Esophagus muscularis mucosa (tissue), 4 donors: Measurements from ENCODE around the gene PYDC1. TPM values are rescaled to one million over a fixed set of nuclear protein-coding genes. Genes with fewer than 3 reads are reported as not detected.
A peak's percentile ranks its signal among the peaks of the same experiment; 100 is the strongest.

Experiments used
- DNase-seq: peaks from one replicate; pipeline ENCODE4 v3.0.0-alpha.2; 2017; ENCODE audit errors: extremely low spot score
- H3K27ac ChIP-seq, 4 donors: fragments of 200-600 bp; sonication (generic); replicated peaks in 1 of 4; 1 replicate in 3 of 4; 2 replicates in 1 of 4; pipeline ENCODE4 v1.5.1; 2016 to 2019; ENCODE audit warnings: mild to moderate bottlenecking in 1 of 4
- H3K27me3 ChIP-seq, 4 donors: fragments of 200-600 bp; sonication (generic); one replicate each; pipeline versions ENCODE4 v1.5.1 to v1.6.0; 2016 to 2019
- H3K36me3 ChIP-seq, 4 donors: fragments of 200-600 bp; sonication (generic); one replicate each; pipeline ENCODE4 v1.5.1; 2016 to 2019
- H3K4me1 ChIP-seq, 4 donors: fragments of 200-600 bp; sonication (generic); one replicate each; pipeline ENCODE4 v1.5.1; 2016 to 2019
- H3K4me3 ChIP-seq, 4 donors: fragments of 200-600 bp; sonication (generic); 1 replicate in 2 of 4; 2 replicates in 2 of 4; pipeline ENCODE4 v1.5.1; 2016 to 2019; ENCODE audit warnings: mild to moderate bottlenecking in 4 of 4, moderate library complexity in 1 of 4
- H3K9me3 ChIP-seq, 4 donors: fragments of 200-600 bp; sonication (generic); 1 replicate in 3 of 4; 2 replicates in 1 of 4; pipeline ENCODE4 v1.5.1; 2016 to 2019
- EP300 ChIP-seq: sonication (generic); formaldehyde crosslinking; IDR thresholded peaks from one replicate; pipeline ENCODE4 v1.6.1; 2017; ENCODE audit warnings: antibody characterized with exemption
- POLR2A ChIP-seq: fragments of 450-650 bp; IDR thresholded peaks from one replicate; pipeline ENCODE4 v1.6.1; 2017; ENCODE audit warnings: antibody characterized with exemption, moderate library complexity, mild to moderate bottlenecking, low read depth
- POLR2AphosphoS5 ChIP-seq, 2 donors: sonication (generic); formaldehyde crosslinking; IDR thresholded peaks; one replicate each; pipeline ENCODE4 v1.6.1; 2017; ENCODE audit warnings: antibody characterized with exemption in 2 of 2
- WGBS: methylation state at CpG from one replicate; pipeline ENCODE4 v1.1.5; 2018; 5-methylcytosine and 5-hydroxymethylcytosine counted together
- intact Hi-C: fragments of 100-400 bp; cut with DNase I; formaldehyde crosslinking; loops from one replicate; pipeline ENCODE4 v1.15.1; 2023
- total RNA-seq, 4 donors: library from RNA; depleted of rRNA; stranded (reverse); fragments of >200 nt; gene quantifications; one replicate each; pipeline versions ENCODE4 v1.1.0 to v1.2.1, GENCODE V29; 2016
- TF ChIP-seq, protein P1 (sequence below), 3 experiments: fragments of 200-600 bp in 2 of 3; fragments of 450-650 bp in 1 of 3; sonication (generic) in 2 of 3; IDR thresholded peaks; one replicate each; pipeline ENCODE4 v1.5.1; 2017 to 2019; ENCODE audit warnings: antibody characterized with exemption in 3 of 3, mild to moderate bottlenecking in 2 of 3, moderate library complexity in 1 of 3

The PYDC1 gene
- total RNA-seq, 4 donors from 2014 or later, result not detected

DNA sequence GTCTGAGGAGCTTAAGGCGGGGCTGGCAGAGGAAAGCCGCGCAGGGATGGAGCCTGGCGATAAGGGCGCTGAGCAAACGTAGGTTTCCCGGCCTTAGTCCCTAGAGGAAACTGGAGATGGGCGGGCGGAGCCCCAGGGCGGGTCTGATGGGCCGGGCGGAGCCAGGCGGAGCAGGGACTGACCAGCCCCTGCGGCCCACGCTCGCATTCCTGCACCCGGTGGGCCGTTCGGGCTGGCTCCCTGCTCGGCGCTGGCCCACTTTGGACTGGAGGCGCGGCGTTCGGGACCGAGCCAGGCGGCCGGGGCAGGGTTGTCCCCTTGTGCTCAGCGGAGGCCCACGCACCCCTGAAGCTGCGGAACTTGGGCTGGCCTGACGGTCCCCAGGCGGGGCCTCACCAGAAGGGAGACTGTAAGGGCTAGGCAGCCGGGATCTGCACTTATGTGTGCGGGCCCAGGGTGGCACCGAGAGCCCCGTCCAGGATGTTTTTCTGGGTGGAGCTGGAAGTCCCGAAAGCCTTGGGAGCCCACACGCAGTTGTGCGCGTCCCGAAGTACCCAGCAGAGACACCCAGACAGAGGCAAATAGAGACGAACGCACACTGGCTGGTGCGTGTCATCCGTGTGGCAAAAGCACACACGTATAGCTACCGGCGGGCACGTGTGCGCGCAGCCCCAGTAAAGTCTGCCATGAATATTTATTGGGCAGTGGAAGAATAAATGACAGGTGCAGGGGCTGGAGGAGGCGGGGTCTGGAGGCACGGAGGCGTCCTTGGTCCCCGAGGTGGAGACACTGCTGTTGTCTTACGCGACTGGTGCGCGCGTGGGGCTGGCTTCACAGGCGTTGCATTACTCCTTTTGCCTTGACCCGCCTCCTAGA lies 1.4 kb downstream of the PYDC1 start:
- H3K4me1 ChIP-seq, result peaks cover 25 to 29% (median 28%) of the 10 kb centered on the region in 4 donors
- DNase-seq, result no peak
- no peaks in the 10 kb centered on the region for H3K36me3 ChIP-seq
- TF ChIP-seq POLR2AphosphoS5 (IDR thresholded peaks at IDR 0.05), result no peak
- TF ChIP-seq POLR2A, result peak; percentile 23
- TF ChIP-seq, protein P1, sequence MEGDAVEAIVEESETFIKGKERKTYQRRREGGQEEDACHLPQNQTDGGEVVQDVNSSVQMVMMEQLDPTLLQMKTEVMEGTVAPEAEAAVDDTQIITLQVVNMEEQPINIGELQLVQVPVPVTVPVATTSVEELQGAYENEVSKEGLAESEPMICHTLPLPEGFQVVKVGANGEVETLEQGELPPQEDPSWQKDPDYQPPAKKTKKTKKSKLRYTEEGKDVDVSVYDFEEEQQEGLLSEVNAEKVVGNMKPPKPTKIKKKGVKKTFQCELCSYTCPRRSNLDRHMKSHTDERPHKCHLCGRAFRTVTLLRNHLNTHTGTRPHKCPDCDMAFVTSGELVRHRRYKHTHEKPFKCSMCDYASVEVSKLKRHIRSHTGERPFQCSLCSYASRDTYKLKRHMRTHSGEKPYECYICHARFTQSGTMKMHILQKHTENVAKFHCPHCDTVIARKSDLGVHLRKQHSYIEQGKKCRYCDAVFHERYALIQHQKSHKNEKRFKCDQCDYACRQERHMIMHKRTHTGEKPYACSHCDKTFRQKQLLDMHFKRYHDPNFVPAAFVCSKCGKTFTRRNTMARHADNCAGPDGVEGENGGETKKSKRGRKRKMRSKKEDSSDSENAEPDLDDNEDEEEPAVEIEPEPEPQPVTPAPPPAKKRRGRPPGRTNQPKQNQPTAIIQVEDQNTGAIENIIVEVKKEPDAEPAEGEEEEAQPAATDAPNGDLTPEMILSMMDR (IDR thresholded peaks at IDR 0.05), result no peak
- TF ChIP-seq EP300, result no peak
- H3K27me3 ChIP-seq, result peaks cover 0 to 83% (median 44%) of the 10 kb centered on the region in 4 donors
- WGBS, result 1% methylated on average over 27 of the region's 63 CpGs
- intact Hi-C loops, result no loop called here
- H3K4me3 ChIP-seq, result peak overlapping the region; percentile 45 to 62 (median 50)
- H3K27ac ChIP-seq, result no peak overlapping the region
- no peaks in the 10 kb centered on the region for H3K9me3 ChIP-seq

- TF ChIP-seq EP300 (no peak), POLR2A (no peak), POLR2AphosphoS5 (IDR thresholded peaks at IDR 0.05) (no peak)
- TF ChIP-seq, protein P1 (IDR thresholded peaks at IDR 0.05), result no peak
- H3K9me3 ChIP-seq, result no peaks in the 10 kb centered on the region
- peak overlapping the region; percentile 45 to 62 (median 50) for H3K4me3 ChIP-seq
- no peaks in the 10 kb centered on the region for H3K36me3 ChIP-seq
- no peak overlapping the region for H3K27ac ChIP-seq
- WGBS, result no CpG with 5 or more reads among the region's 58 CpGs
- H3K4me1 ChIP-seq, result peaks cover 25 to 29% (median 28%) of the 10 kb centered on the region in 4 donors
- no peak for DNase-seq
- peaks cover 0 to 75% (median 42%) of the 10 kb centered on the region in 4 donors for H3K27me3 ChIP-seq
- intact Hi-C loops, result no loop called here
Measured at GRCh38 chr16:31214708-31215286, 2.1 kb downstream of the PYDC1 start.

- Histone ChIP-seq H3K36me3 (no peaks in the 10 kb centered on the region), H3K9me3 (no peaks in the 10 kb centered on the region), H3K4me1 (peaks cover 25 to 29% (median 28%) of the 10 kb centered on the region in 4 donors), H3K4me3 (peak within 1 kb of the TSS; percentile 45 to 62 (median 50)), H3K27ac (no peak within 1 kb of the TSS), H3K27me3 (peaks cover 0 to 68% (median 38%) of the 10 kb centered on the region in 4 donors)
- no peak for DNase-seq
- intact Hi-C loops, result no loop called here
- TF ChIP-seq POLR2AphosphoS5 (IDR thresholded peaks at IDR 0.05), result no peak
- TF ChIP-seq POLR2A, result peak; percentile 41
- TF ChIP-seq, protein P1 (IDR thresholded peaks at IDR 0.05), result no peak
- 73% methylated on average over 17 of the region's 25 CpGs for WGBS
Measured at GRCh38 chr16:31213877-31214707, 2.8 kb downstream of the PYDC1 start, which contains the start of gene TRIM72. TRIM72 (plus strand) TSS chr16:31214119; CDS start chr16:31214739, 620 bp downstream.

GRCh38 chr16:31213342-31213741 lies 3.6 kb downstream of the PYDC1 start:
- TF ChIP-seq, protein P1 (IDR thresholded peaks at IDR 0.05), result no peak
- no peak for TF ChIP-seq POLR2AphosphoS5 (IDR thresholded peaks at IDR 0.05)
- TF ChIP-seq EP300, result no peak
- no peak for TF ChIP-seq POLR2A
- peaks cover 0 to 61% (median 34%) of the 10 kb centered on the region in 4 donors for H3K27me3 ChIP-seq
- H3K4me3 ChIP-seq, result no peak overlapping the region
- H3K27ac ChIP-seq, result no peak overlapping the region
- intact Hi-C loops, result no loop called here
- no peaks in the 10 kb centered on the region for H3K36me3 ChIP-seq
- 78% methylated on average over 1 of the region's 1 CpG for WGBS
- H3K4me1 ChIP-seq, result peaks cover 25 to 29% (median 28%) of the 10 kb centered on the region in 4 donors
- DNase-seq, result no peak
- H3K9me3 ChIP-seq, result no peaks in the 10 kb centered on the region
